ENCODE data around the gene BRD3OS. TPM values are rescaled to one million over a fixed set of nuclear protein-coding genes. Genes with fewer than 3 reads are reported as not detected.
A peak's percentile ranks its signal among the peaks of the same experiment; 100 is the strongest.

The BRD3OS gene
- total and polyA plus RNA-seq, 2 of the 13 experiments (the other 11 are each of a cell fraction or from before 2014, with no cell fraction given) = 4.9 to 5.7 TPM

DNA sequence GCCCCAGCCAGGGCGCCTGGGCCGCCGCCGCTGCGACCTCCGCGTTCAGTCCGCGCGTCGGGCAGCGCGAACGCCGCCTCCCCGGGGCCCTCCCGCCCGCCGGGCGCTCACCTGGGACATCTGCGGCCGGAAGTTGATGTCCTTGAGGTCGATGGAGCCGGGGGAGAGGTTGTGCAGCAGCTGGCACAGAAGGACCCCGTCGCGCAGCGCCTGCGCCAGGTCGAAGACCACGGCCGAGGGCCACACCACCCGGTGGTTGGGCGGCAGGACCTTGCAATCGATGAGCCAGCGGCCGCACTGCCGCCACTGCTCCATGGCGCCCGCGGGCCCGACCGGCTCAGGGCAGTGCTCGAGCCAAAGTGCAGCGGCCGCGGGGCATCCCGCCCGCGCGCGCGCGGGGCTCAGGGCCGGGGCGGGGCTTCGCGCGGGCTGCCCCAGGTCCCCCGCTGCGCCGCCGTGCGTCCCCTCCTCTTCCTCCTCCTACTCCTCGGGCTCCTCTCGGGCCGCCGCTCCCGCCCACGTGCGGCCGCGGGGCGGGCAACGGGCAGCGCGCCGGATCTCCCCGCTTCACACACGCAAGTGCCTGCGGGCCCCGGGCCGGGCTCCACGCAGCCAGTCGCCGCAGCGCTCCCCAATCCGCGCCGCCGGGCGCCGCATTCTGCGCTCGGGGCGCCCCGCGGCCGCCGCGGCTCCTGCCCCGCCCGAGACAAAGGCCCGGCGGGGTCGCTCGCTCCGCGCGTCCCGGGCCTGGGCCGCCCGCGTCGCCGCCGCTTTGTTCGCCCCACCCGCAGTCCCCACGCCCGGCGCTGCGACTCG lies 33.1 kb upstream of the BRD3OS start, which contains the start of gene VAV2 (continued):
- TF ChIP-seq MBD4 (IDR thresholded peaks at IDR 0.05; ENCODE audit: borderline replicate concordance, low read length) (no peak), NR0B2 (CRISPR knock-in tag; IDR thresholded peaks at IDR 0.05) (no peak), MEF2D (CRISPR knock-in tag; IDR thresholded peaks at IDR 0.05) (no peak), LCORL (IDR thresholded peaks at IDR 0.05) (no peak), LCORL (CRISPR knock-in tag; IDR thresholded peaks at IDR 0.05) (peak; percentile 44; the same call in 1 of the 2 replicates), GABPB1 (CRISPR knock-in tag; IDR thresholded peaks at IDR 0.05) (peak; percentile 69), SMAD3 (CRISPR knock-in tag; IDR thresholded peaks at IDR 0.05) (no peak), ELF3 (CRISPR knock-in tag; IDR thresholded peaks at IDR 0.05) (no peak), SALL1 (CRISPR knock-in tag; IDR thresholded peaks at IDR 0.05) (peak; percentile 35), AGO2 (optimal IDR thresholded peaks at IDR 0.05; ENCODE audit: low read depth, low read length) (peak; percentile 80), ZNF879 (CRISPR knock-in tag; IDR thresholded peaks at IDR 0.05) (no peak), ZNF556 (CRISPR knock-in tag; IDR thresholded peaks at IDR 0.05; ENCODE audit: borderline replicate concordance) (no peak), PHF21A (CRISPR knock-in tag; IDR thresholded peaks at IDR 0.05) (no peak), ZBTB20 (CRISPR knock-in tag; IDR thresholded peaks at IDR 0.05; ENCODE audit: borderline replicate concordance, low read depth) (no peak), TFE3 (CRISPR knock-in tag; IDR thresholded peaks at IDR 0.05) (no peak), ZNF124 (CRISPR knock-in tag; IDR thresholded peaks at IDR 0.05) (no peak), ZNF777 (CRISPR knock-in tag; IDR thresholded peaks at IDR 0.05) (peak; percentile 15; the same call in 1 of the 2 replicates), REST (IDR thresholded peaks at IDR 0.05; ENCODE audit: borderline replicate concordance in 1 of 2, low read depth in 1 of 2, low read length in 2 of 2) (no peak), XRCC5 (optimal IDR thresholded peaks at IDR 0.05; ENCODE audit: low read length) (no peak), SKI (IDR thresholded peaks at IDR 0.05; ENCODE audit: partially characterized antibody) (no peak), MYC (CRISPR knock-in tag; IDR thresholded peaks at IDR 0.05; ENCODE audit: borderline replicate concordance) (peak; percentile 26; the same call in 1 of the 2 replicates), MLX (CRISPR knock-in tag; IDR thresholded peaks at IDR 0.05) (no peak), DNMT1 (CRISPR knock-in tag; IDR thresholded peaks at IDR 0.05) (no peak), CBX1 (IDR thresholded peaks at IDR 0.05; ENCODE audit: low read depth) (no peak), TCF7L2 (IDR thresholded peaks at IDR 0.05; ENCODE audit: low read depth, low read length) (no peak)
- TF ChIP-seq, protein P1, sequence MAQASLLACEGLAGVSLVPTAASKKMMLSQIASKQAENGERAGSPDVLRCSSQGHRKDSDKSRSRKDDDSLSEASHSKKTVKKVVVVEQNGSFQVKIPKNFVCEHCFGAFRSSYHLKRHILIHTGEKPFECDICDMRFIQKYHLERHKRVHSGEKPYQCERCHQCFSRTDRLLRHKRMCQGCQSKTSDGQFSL (CRISPR knock-in tag; IDR thresholded peaks at IDR 0.05) = no peak
